GM19395 (cell line): ENCODE measurements around the gene GRIN2C.

Experiments
- ATAC-seq: cut with Tn5 transposase; IDR thresholded peaks from one replicate; pipeline ENCODE4 v1.9.1; 2021; ENCODE audit warnings: mild to moderate bottlenecking, moderate library complexity; ENCODE audit not compliant: unreplicated experiment

Gene GRIN2C

DNA sequence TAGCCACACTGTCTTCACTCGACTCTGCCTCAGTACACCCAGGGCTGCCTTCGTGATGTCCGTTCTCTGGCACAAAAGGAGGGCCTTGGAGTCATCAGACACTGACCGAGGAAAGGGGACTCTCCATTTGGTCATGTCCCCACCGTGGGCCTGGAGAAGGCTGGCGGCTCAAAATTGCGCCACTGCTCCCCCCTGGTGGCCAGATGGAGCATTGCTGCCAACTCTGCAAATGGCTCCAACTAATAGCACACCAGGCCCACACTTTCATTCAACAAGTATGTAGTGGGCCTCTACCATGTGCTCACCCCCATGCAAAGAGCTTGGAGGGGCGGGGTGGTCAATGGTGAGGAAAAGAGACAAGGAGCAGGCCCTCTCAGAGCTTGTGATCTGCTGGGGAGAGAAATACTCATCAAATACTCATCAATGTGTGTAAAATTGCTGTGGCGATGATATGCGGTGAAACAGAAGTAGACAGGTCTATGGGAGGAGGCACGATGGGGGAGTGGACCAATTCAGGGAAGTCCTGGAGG is 5.2 kb upstream of the GRIN2C start:
- ATAC-seq: no peak

DNA sequence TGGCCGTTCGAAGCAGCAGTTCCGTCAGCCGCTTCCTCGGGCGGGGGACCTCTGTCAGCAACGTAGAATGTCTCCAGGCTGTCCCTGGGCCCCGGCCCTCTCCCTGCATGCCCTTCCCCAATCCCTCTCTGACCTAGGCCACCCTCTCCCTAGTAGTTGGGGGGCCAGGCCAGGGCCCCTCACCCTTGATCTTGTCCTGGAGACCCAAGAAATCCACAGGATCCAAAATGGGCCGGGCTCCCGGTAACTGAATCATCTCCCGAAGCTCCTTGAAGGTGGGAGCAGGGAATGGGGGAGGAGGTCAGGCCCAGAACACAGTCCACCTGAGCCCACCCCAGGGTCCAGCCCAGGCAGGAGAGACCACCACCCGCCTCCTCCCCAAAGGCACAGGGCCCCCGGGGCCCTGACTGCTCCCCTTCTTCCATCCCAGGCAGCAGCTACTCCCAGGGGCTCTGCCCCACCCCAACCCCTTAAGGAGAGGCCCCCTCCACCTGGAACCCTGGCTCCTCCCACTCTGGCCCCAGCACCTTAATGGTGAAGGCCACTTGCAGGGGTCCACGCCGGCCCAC is 4.7 kb upstream of the GRIN2C start:
- ATAC-seq: no peak

DNA sequence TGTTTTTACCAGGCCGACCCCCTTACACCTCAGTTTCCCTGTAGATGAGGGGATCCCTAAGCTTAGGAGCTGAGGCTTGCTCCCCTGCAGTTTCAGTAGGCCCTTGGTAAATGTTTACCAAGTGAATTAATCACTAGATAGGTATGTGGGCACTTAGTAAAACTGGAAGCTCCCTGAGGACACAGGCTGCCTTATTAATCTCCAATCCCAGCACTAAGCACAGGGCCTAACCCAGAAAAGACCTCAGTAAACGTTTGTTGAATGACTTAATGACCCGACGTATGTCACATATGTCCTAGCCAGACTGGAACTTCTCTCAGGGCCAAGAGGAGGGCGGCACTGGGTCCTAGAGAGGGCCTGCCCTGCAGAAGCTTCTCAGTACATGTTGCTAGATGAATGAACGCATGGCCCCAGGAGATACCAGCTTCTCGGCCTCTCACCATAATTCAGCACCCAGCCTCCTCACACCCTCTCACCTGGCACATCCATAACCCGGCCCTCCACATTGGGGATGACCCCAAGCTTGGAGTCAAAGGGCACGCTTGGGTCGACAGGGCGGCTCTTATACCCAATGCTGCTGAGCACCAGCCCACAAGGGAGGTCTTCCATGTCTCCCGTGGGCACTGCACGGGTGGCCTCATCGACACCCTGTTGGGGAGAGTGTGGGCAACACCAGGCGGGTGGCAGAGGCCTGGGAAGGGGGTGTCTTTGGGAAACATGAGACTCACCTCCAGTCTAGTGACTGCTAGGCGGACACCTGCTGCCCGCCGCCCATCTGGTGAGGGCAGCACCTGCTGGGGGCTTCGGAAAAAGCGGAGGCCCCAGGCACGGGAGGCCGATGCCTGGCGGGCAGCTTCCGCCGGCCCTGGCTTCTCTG is 4.0 kb upstream of the GRIN2C start:
- ATAC-seq: no peak

DNA sequence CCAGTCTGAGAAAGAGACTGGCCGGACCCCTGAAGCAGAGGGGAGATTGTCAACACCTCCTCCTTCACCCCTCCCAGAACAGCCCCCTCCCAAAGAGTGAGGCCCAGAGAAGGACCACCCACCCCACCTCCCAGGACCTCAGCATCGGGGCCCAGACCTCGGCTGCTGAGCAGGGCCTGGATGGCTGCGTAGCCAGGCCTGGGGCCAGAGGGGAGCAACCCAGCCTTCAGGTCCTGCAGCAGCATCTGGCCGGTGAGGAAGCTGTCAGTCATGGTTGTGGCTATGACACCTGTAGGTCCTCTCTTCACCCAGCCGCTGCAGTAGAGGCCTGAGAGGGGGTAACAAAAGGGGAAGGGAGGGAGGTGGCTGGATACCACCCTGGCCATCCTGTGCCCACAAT is 3.2 kb upstream of the GRIN2C start:
- no peak for ATAC-seq

DNA sequence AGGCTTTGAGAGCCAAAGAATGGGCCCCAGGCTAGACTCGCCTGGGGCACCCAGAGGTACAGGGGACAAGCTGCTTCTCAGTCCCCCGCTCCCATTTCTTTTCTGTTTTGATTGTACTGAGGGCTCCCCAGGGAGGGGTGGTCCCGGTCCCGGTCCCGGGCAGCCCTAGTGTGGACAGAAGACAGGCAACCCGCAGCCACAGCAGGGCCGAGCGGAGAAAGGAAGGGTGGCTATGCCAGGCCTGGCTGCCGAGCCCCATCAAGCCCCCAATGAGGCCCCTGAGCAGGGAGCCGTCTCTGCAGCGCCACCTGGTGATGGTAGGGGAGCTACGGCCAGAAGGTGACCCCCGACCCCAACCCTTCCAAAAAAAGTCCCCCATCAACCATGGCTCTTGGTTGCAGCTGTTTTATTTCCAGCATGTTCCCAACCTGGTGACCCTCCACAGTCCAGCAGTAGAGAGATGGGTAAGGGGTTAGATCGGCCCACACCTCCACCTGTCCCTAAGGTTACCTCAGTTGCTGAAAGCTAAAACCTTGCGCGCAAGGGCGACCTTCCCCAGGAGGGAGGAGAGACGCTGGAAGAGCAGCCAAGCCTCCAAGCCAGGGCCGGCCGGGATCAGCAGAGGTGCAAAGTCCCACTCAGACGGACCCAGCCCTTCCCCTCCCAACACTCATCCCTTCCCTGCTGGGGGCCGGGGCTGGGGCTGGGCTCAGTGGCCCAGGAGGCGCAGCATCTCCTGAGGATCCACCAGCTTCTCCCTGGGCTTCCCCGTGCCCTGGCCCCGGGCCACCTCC is 2.6 kb upstream of the GRIN2C start:
- ATAC-seq: no peak

DNA sequence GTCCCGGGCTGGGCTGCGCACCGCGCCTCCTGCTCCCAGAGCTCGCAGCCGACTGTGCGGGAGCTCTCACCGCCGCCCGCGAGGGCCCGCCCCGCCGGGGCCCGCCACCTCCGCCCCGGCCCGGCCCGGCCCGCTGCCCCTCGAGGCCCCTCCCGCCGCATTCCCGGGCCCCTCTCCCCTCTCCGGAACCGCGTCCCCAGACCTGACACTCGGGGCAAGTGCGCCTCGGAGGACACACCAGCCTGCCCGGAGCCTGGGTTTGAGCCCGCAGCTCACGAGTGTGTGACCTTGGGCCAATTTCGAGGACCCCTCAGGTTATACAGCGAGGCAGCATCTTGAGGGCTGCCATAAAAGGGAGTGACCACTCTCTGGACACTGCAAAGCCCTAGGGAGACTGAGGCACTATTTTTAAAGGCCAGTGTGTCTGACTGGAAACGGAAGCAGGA is 2.0 kb upstream of the GRIN2C start:
- no peak for ATAC-seq

DNA sequence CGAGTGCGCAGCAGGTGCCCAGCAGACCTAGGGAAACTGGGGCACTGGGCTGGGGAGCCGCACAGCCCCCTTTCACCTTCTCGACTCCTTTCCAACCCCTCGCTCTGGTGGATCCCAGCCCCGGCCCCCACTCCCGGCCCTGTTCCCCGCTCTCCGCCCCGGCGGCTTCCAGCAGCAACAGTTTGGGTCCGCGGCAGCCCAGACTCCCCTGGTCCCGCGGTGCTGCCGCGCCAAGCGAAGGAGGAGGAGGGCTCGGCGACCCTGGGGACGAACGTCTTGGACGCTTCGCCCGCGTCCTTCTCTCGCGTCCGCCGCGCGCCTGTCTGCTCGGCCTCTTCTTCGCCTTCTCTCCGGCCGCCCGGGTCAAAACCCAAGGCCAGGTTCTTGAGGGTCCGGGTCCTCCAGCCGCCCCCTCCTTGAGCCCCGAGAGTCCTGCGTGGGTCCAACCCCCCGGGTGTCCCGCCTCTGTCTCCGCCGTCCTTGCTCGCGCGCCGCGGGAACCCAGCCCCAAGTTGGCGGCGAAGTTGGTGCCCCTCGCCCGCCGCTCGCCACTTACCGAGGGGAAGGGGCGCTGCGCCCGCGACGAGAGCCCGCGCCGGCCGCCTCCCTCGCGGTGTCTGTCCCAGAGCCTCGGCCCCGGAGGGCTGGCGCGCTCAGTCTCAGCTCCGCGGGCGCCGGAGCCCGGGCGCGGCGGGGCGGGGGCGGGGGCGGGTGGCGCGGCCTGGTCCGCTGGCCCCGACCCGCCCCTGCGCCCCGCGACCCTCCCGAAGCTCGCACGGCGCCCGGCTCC is 1.4 kb upstream of the GRIN2C start:
- no peak for ATAC-seq

DNA sequence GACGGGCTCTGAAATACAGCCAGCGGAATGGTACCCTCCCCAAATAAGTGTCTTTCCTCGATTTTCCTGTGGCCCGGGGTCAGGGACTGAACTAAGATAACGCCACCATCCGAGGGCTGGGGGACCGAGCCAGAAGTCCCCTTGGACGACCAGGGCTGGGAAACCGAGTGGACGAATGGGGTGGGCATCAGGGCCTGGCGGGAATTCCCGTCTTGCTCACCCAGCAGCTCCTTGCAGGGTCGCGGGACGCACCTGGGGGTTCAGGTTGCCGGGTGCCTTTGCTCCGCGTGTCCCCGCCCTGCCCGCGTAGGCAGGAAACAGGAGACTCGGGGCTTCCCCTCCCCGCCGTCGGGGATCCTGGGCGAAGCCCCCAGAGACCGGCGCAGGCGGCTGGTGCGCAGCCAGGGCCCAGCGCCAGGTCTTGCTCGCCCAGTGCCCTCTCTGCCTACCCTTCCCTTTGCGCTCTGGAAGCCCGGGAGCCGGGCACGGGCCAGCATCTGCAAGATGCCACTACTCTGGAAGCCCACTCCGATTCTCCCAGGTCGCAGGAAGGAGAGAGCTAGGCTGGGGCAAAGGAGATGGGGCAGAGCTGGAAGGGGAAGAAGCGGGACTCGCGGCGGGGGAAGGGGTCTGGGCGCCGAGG is 665 bp upstream of the GRIN2C start:
- ATAC-seq: no peak

DNA sequence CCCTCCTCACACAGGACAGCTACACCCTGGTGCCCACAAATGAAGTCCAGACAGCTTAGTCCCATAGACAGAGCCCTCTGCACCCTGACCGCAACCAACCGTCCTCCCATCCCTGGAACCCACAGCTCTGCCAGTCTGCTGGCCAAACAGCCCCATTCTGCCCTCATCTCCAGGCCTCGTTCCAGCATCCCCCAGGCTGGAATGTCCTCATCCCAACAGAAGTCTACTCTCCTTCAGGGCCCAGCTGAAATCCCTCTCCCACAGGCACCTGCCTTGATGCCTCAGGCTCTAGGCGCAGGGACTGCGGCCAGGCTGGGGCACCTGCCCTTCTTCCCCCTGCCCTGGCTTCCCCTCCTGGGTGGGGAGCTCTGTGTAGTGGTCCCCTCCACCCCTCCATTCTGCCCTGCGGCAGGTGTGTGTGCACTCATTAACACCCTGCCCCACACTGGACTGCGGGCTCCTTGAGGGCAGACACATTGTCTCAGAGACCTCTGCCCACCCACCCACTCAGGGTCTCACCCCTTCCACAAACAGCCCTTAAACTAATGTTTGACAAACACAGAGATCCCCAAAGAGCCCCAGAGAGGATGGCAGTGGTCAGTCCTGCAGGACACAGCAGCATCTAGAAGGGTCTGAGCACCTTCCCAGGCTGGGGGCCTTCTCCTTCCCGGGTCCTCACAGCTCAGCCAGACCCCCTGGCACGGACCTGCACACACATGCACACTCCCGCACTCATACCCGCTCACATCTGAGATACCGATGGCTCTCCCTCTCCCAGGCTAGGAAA is 820 bp downstream of the GRIN2C start:
- no peak for ATAC-seq

DNA sequence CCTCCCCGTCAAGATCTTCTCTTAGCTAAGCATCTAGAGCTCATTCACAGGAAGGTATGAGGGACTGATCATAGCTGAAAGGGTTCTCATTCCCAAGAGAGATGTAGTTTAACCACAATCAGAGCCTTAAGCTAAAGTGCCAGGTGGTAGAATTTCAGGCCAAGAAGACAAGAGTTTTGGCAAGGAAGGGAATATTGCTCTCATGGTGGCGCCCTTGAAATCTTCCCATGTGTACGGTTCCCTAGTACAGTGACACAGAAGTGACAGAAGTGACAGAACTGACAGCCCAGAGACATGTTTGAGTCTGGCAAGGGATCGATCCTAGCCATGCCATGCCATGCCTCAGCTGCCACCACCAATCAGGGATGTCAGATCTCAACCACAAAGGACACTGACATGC is 2.5 kb downstream of the GRIN2C start:
- ATAC-seq: no peak

DNA sequence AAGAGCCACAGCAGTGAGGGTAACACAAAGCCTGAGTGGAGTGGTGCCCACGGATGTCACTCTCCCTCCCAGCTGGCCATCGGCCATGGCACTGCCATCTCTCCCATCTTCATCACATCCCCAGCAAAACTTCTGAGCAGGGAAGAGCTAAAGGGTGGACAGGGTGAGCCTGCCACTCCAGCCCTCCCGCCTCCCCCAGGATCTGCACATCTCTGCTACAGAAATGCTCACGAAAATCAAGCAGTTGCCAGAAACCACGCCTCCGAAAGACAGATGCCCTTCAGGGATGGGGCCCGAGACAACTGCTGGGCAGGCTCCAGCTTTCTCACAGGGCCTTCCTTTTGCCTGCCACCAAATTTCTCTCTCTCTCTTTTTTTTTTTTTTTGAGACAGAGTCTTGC is 3.6 kb downstream of the GRIN2C start:
- no peak for ATAC-seq

DNA sequence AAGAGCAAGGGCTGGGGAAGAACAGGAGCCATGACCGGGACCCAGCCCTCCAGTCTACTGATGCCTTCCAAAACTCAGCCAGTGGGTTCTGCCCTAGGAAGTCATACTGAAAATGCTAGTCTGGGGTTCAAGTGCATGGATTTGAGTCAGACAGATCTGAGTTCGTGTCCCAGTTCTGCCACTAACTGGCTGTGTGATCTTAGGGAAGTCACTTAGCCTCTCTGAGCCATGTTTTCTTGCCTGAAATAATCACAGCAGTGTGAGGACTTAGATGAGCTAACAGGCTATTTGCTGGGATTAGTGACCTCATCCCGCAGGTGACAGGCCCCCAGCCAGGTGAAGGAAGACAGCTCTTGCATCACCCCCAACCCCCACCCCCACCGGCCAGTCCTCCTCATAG is 4.4 kb downstream of the GRIN2C start:
- no peak for ATAC-seq

DNA sequence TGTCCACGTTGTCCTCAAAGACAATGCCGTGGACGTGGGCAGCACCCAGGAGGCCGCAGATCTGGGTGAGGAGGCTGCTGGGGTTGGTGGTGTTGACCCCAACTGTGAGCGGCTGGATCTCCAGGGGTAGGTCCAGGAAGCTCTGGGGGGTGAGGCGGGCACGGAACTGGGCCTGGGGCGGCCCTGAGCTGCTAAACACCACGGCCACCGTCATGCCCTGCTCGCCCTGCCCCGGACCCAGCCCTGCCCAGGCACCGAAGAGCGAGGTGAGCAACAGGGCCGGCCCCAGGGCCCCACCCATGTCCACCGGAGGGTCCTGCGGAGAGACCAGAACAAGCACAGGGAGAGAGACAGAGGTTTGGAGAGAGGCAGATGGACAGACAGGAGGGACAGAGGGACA is 4.9 kb downstream of the GRIN2C start:
- ATAC-seq: no peak

DNA sequence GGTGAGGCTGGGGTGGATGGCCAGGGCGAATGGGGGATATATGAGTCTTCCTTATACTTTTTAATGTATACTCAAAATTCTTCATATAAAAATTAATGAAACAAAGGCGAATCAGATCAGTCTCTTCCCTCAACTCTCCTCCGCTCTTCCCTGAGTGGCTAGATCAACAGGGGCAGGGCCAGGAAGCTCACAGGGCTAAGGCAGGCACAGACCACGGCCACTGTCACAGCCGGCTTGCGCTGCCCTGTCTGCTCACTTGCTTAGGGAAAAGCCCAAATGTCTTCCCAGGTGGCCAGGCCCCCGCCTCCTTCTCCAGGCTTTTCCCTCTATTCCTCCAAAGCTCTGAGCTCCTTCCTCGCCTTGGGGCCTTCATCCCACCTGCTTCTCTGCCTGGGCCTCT is 6.0 kb downstream of the GRIN2C start:
- ATAC-seq: no peak

DNA sequence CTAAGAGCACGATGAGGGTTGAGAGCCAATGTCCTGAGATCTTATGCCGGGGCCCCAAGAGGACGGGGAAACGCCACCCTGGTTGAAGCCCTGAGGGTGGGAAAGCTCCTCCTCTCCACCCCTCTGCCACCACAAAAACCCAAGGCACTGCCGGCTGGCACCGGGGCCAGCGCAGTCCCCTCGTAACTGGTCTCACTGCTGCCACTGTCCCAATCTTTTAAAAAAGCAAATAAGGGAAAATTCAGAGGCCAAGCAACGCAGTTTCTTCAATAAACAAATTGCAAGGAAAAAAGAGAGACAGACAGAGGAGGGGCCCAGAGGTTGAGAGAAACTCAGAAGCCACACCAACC is 6.7 kb downstream of the GRIN2C start:
- ATAC-seq: no peak

DNA sequence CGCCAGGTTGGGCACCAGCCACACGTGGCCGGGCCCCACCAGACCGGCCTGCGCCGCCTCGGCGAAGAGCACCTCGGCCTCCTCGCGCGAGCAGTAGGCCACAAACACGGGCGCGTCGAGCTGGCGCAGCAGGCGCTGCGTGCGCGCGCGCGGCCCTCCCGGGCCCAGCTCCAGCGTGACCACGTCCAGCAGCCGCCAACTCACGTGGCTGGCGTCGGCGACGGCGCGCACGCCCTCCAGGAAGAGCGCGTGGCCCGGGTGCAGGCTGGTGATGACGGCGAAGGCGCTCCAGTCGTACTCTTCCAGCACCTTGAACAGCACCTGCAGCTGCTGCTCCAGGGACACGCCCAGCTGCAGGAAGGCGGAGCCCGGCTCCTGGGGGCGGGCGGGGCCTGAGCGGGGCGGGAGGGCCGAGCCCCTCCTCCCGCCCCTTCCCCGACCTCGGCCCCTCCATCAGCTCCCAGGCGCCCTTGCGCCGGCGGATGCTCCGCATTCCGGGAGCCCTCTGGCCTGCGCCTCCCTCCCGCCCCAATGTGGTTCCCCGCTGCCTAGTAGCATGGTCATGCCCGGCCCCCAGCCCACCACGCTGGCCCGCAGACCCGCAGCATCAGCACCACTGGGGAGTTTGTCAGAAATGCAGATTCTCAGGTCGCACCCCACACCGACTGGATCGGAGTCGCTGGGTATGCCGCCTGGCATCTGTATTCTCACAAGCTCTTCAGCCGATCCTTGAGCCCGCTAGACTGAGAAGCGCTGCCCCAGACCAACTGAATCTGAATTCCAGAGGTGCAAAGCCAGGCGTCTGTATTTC is 7.2 kb downstream of the GRIN2C start:
- ATAC-seq: no peak

DNA sequence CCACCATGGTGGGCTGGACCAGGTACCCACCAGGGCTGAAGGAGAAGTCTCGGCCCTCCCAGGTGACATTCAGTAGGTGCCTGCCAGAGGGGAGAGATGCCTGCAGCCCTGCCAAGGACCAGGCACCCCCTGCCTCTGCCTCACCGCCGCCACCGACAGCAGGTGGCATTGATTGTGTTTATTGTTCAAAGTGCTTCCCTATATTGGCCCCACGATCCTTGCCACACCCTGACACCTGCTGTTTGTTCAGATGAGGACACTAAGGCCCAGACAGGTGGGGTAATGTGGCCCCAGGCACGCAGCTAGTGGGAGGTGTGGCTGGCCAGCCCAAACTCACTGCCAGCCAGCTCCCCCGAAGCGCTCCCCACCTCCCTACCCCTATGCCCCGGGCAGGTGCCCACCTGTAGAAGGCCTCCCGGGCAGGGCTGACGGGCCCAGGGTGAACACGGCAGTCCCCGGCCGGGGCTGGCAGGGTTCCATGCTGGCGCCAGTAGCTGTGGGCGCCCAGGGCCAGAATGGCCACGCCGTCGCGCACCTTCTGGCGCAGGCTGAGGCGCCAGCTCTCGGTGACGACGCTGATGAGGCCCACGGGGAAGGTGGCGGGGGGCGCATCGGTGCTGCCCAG is 8.0 kb downstream of the GRIN2C start:
- no peak for ATAC-seq

DNA sequence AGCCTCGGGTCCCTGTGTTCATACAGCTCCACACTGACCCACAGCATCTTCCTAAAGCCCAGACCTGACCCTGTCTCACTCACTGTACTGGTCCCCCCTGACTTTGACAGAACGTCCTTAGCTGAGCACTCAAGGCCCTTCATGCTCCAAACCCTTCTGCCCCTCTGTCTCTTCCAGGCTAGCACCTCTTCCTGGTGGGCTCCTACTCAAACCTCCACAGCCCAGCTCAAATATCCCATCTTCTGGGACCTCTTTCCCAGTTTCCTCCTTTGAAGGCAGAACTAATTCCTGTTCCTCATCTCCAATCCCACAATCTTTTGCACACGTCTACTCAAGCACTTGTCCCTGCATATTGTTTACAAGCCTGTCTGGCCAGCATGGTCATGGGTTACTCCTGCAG is 8.8 kb downstream of the GRIN2C start:
- no peak for ATAC-seq
